GM19397 (cell line): Measurements from ENCODE around the gene PEAK3.

Experiments
- ATAC-seq: cut with Tn5 transposase; IDR thresholded peaks from one replicate; pipeline ENCODE4 v1.9.1; 2021; ENCODE audit warnings: mild to moderate bottlenecking, moderate library complexity; ENCODE audit not compliant: unreplicated experiment

The PEAK3 gene

GRCh38 chr19:2271234-2272103, 10.5 kb downstream of the PEAK3 start:
- no peak for ATAC-seq

GRCh38 chr19:2270423-2271233, 11.3 kb downstream of the PEAK3 start:
- ATAC-seq: no peak

GRCh38 chr19:2270157-2270422, 11.9 kb downstream of the PEAK3 start:
- no peak for ATAC-seq

GRCh38 chr19:2269244-2270156, 12.5 kb downstream of the PEAK3 start:
- peak; percentile 64 for ATAC-seq

GRCh38 chr19:2268861-2269243, 13.1 kb downstream of the PEAK3 start:
- ATAC-seq: no peak

GRCh38 chr19:2268480-2268830, 13.5 kb downstream of the PEAK3 start:
- ATAC-seq: no peak

GRCh38 chr19:2266183-2266993, 15.6 kb downstream of the PEAK3 start:
- ATAC-seq: no peak

GRCh38 chr19:2261438-2262172, 20.4 kb downstream of the PEAK3 start:
- no peak for ATAC-seq

GRCh38 chr19:2260341-2260805, 21.6 kb downstream of the PEAK3 start:
- no peak for ATAC-seq

GRCh38 chr19:2259336-2259735, 22.6 kb downstream of the PEAK3 start:
- ATAC-seq: no peak

GRCh38 chr19:2255982-2256685, 25.8 kb downstream of the PEAK3 start, which contains the start of gene JSRP1:
TSS of gene JSRP1 (minus strand) at chr19:2256417. CDS start at chr19:2255314, 1,103 bp downstream.
- ATAC-seq: no peak

GRCh38 chr19:2255112-2255845, 26.7 kb downstream of the PEAK3 start:
- no peak for ATAC-seq

GRCh38 chr19:2254064-2254872, 27.7 kb downstream of the PEAK3 start:
- ATAC-seq: no peak

- ATAC-seq: no peak
Measured at GRCh38 chr19:2253106-2254063, 28.6 kb downstream of the PEAK3 start.

GRCh38 chr19:2252797-2253105, 29.2 kb downstream of the PEAK3 start:
- ATAC-seq: no peak

- ATAC-seq: no peak
Measured at GRCh38 chr19:2252055-2252796, 29.7 kb downstream of the PEAK3 start.
